Myocyte (in vitro differentiated cells): ENCODE data around the gene PAX4. TPM values are rescaled to one million over a fixed set of nuclear protein-coding genes. Genes with fewer than 3 reads are reported as not detected.

Experiments
- DNase-seq: peaks from one replicate; pipeline ENCODE4 v3.0.0-alpha.2; 2012; ENCODE audit warnings: low read depth
- total RNA-seq: library from RNA; depleted of rRNA; stranded (reverse); fragments of >200 nt; gene quantifications from 2 replicates; pipeline ENCODE4 v1.2.3, GENCODE V29; 2014

Gene PAX4
- total RNA-seq, 1 donor from 2014 or later, result not detected

GRCh38 chr7:127632276-127632910 is 14.5 kb upstream of the PAX4 start:
- peak; percentile 12 for DNase-seq

DNA sequence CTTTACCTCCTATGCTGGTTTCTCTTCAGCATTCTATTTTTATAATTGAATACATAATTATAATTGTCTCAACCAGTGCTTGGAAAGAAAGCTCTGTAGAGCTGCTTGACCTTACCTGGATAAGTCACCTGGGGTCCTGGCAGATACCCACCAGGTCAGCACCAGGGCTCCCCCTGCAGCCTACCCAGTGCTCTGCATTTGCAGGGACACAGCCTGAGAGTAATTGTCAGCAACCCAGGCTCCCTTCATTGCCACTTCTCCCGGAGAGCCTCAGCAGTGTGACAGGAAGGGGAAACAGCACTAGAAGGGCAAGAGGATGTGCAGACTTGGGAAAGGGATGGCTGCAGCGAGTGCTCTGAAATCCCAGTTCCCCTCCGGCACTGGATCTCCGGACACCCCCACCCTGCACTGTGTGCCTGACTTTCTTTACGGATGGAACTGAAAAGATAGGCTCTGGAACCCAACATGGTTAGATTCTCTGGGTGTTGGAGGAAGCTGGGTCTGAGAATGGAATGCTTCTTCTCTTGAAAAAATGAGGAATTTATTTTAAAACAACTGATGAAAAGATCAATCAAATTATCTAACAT is 11.4 kb upstream of the PAX4 start:
- no peak for DNase-seq

- DNase-seq, result no peak
Observed at GRCh38 chr7:127628445-127628844, 10.5 kb upstream of the PAX4 start.

- no peak for DNase-seq
Observed at GRCh38 chr7:127625331-127625730, 7.4 kb upstream of the PAX4 start.

GRCh38 chr7:127620406-127621233 is 2.7 kb upstream of the PAX4 start:
- DNase-seq, result no peak

- DNase-seq, result peak; percentile 9
Observed at GRCh38 chr7:127619681-127620405, 1.9 kb upstream of the PAX4 start.

DNA sequence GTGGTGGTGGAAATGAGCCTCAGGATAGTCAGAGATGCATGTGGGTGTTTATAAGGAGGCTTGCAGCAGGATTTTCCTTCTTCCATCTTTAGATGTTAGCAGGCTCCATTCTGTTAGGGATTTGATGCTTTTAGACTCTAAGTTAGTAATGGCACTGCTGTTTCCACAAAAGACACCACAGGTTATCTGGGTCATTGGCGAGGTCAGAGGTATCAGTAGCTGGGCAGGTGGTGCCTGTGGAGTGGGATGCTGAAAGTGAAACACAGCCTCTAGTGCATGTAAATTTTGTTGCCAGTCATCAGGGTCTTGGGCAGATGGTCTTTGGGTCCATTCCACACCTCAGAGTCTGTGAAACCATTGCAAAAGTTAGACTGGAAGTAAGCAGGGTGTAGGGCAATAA is 833 bp upstream of the PAX4 start:
- DNase-seq, result no peak

DNA sequence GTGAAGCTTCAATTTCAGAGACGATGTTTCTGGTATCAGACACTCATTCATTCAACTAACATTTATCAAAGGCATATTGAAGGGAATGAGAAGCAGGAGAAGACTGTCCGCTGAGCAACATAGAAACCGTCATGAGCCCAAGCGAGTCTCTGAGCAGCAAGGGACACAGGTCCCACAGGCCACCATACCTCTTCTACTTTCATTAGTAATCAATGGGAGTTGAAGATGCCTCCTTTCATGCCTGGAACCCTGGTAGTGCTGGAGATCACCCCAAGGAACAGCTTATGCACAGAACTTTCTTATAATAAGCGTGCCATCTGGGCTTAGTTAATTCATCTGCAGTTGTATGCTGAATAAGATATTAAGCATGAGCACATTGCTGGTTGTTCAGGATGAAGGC is 1.2 kb downstream of the PAX4 start:
- DNase-seq, result no peak

DNA sequence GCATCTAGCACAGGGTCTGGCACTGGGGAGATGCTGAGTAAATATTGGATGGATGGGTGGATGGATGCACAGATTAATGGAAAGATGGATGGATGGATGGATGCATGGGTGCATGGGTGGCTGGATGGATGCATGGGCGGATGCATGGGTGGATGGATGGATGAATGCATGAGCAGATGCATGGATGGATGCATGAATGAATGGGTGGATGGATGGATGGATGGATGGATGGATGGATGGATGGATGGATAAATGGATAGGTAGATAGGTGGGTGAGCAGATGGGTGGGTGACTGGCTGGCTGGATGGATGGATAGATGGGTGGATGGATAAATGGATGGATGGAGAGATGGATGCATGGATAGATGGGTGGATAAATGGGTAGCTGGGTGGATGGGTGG is 5.7 kb downstream of the PAX4 start:
- DNase-seq, result no peak

DNA sequence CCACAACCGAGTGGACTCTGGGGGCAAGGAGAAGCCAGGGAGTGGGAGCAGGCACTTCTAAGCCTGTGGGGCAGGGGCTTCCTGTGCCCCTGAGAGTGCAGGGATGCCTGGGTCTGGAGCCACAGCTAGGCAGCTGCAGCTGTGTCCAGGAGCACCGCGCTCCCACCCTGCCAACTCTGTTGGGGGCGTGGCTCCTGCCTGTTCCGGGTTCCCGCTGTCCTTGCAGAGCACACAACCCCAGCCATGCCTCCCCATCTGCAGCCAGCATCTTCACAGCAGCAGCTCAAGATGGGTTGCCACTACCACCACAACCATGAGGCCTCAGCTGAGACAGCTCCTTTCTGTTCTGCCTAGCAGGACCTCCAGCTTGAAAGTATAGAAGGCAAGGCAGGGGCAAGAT is 8.6 kb downstream of the PAX4 start:
- no peak for DNase-seq

DNA sequence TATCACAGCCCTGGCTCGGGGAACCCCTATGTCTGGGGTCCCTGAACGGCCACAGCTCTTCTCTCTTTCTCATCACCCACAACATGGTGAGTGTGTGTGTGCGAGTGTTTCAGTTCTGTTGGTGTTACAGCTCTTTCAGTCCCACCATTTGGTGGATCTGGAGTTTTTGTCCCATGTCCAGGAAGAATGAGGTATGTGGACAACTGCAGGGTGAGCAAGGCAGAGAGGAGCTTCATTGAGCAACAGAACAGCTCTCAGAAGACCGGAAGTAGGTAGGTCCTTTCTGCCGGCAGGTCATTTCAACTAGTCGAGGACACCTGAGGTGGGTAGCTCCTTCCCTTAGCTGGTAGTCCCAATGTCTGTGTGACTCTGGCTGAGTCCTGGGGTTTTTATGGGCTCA is 9.5 kb downstream of the PAX4 start:
- no peak for DNase-seq

DNA sequence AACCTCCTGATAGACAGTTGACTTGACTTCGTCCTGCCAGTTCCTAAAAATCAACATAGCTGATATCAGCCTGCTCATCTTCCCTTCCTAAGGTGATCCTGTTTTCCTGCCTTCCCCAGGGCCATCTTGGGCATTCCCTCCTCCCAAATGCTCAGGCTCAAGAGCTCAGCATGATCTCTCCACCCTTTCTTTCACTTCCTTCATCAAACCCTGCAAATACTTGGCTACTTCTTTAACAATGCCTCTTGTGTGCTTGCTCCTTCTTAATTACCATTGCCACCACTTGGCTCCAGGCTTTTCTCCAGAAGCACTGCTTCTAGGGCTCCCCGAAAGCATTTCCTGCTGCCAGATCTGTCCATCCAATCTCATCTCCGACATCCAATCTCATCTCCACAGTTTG is 17.1 kb downstream of the PAX4 start:
- DNase-seq, result no peak

DNA sequence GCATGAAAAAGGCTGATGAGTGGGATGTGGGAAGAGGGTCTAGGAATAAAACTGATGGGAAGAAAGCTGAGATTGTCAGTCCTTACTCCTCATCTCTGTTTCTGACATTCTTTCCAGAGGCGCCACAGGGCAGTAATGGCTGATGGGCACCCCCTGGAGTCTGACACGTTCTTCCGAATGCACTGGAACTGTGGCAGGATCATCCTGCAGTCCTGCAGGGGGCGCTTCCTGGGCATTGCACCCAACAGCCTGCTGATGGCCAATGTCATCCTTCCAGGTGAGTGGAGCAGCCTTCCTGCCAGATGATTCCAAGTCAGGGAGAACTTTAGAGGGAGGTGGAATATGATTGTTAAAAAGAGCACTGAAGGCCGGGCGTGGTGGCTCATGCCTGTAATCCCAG is 19.6 kb downstream of the PAX4 start:
- no peak for DNase-seq

DNA sequence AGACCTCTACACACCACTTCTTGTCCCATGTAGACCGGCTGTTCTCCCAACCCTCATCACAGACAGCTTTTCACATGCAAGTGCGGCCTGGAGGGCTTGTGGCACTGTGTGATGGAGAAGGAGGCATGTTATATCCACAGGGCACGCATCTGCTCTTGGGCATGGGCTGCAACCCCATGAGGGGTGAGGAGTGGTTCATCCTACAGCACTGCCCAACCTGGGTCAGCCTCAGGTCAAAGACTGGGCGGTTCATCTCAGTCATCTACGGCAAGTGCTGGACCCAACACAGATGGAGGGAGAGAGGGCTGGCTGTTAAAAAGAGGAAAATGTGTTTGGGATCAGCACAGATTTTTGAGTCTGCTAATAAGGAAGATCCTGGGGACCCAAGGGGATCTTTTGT is 22.2 kb downstream of the PAX4 start:
- no peak for DNase-seq

- DNase-seq, result no peak
Observed at GRCh38 chr7:127594490-127594889, 23.5 kb downstream of the PAX4 start.

GRCh38 chr7:127592550-127592949 is 25.4 kb downstream of the PAX4 start:
- no peak for DNase-seq

GRCh38 chr7:127591591-127591990 is 26.4 kb downstream of the PAX4 start:
- DNase-seq, result no peak

- DNase-seq, result no peak
Observed at GRCh38 chr7:127591189-127591588, 26.8 kb downstream of the PAX4 start.

DNA sequence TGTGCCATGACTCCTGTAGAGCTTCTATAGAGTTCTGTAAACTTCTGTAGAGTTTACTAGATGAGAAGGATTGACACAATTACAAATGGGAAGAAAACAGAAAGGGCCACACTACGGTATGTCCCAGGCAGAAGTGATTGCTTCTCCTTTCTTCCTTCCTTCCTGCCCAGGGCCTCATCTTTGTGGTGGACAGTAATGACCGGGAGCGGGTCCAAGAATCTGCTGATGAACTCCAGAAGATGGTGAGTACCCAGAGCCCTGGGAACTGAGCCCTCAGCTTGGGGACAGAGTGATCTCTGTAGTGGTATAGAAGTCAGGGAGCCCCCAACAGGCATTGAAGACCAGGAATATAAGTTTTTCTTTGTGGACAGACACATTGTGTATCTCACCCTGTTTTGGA is 28.0 kb downstream of the PAX4 start:
- no peak for DNase-seq

DNA sequence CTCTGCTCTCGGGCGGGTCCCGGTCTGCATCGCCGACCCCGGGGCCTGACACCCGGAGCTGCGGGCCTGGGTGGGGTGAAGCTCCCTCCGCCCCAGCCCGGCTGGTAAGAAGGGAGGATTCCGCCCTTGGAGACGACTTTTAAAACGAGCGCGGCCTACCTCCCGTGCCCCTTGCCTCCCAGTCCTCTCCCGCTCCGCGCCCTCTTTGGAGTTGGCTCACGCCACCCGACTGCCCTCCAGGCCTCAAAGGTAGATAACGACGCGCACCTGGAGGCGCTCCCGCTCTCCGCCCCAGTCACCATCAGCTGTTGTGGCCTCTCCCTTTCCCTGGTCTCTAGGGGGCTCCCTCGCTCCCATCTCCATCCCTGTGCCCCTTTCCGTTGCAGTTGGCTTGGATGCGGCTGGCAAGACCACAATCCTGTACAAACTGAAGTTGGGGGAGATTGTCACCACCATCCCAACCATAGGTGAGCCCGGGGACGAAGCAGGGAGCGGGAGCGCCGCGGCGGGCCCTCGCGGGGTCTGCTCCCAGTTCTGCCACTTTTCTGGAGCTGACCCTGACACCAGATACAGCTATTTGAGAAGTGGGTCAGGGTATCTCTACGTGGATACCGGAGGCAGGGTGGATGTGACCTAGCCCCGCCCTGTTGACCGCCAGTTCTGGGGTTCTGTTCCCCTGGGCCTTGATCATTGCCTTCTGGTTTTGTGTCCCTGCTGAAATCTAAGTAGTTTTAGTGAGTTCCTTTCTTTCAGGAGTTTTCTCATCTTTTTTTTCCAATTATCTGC is 29.1 kb downstream of the PAX4 start:
- peak; percentile 82 for DNase-seq
